ENCODE measurements around the gene ADORA2B. TPM values are rescaled to one million over a fixed set of nuclear protein-coding genes. Genes with fewer than 3 reads are reported as not detected.
"Not testable (repeated sequence)": the region's sequence is repeated elsewhere in the genome, so short reads cannot be mapped to it uniquely, and the experiment has no call there.

Gene ADORA2B
- total RNA-seq, 1 experiment from 2014 or later, result 1.5 TPM

GRCh38 chr17:15977894-15978293 lies 33.0 kb downstream of the ADORA2B start:
- H3K27me3 ChIP-seq (replicated peaks; ENCODE audit: control insufficient read depth, insufficient read depth, low read length), result no peaks in the 10 kb centered on the region
- no peaks in the 10 kb centered on the region for H3K4me1 ChIP-seq
- TF ChIP-seq, protein P1, sequence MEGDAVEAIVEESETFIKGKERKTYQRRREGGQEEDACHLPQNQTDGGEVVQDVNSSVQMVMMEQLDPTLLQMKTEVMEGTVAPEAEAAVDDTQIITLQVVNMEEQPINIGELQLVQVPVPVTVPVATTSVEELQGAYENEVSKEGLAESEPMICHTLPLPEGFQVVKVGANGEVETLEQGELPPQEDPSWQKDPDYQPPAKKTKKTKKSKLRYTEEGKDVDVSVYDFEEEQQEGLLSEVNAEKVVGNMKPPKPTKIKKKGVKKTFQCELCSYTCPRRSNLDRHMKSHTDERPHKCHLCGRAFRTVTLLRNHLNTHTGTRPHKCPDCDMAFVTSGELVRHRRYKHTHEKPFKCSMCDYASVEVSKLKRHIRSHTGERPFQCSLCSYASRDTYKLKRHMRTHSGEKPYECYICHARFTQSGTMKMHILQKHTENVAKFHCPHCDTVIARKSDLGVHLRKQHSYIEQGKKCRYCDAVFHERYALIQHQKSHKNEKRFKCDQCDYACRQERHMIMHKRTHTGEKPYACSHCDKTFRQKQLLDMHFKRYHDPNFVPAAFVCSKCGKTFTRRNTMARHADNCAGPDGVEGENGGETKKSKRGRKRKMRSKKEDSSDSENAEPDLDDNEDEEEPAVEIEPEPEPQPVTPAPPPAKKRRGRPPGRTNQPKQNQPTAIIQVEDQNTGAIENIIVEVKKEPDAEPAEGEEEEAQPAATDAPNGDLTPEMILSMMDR (IDR thresholded peaks at IDR 0.05; ENCODE audit: insufficient read depth in 1 of 2, low read depth in 1 of 2, low read length in 1 of 2, severe bottlenecking in 1 of 2, unreplicated experiment in 1 of 2), result no peak
- Mint-ChIP-seq H3K9me3 (ENCODE audit: unreplicated experiment) (no peaks in the 10 kb centered on the region), H3K4me1 (ENCODE audit: low read depth, unreplicated experiment) (no peaks in the 10 kb centered on the region), H3K36me3 (ENCODE audit: insufficient read depth, unreplicated experiment) (peaks cover 13% of the 10 kb centered on the region), H3K4me3 (ENCODE audit: unreplicated experiment) (no peak overlapping the region), H3K27ac (ENCODE audit: unreplicated experiment) (no peak overlapping the region), H3K27me3 (ENCODE audit: insufficient read depth, unreplicated experiment) (no peaks in the 10 kb centered on the region)
- CTCF ChIA-PET, result no interaction called here
- H3K9me3 ChIP-seq, result no peaks in the 10 kb centered on the region
- intact Hi-C loops (cut with micrococcal nuclease; ENCODE audit: unreplicated experiment), result no loop called here
- BruUV-seq (replicated peaks), result no TSS peak
- H3K36me3 ChIP-seq (ENCODE audit: control insufficient read depth, insufficient read depth, low read length), result no peaks in the 10 kb centered on the region
- POLR2A ChIA-PET, result no interaction called here
- H3K4me3 ChIP-seq (ENCODE audit: low read depth, low read length), result no peak overlapping the region
- DNase-seq, result no peak

DNA sequence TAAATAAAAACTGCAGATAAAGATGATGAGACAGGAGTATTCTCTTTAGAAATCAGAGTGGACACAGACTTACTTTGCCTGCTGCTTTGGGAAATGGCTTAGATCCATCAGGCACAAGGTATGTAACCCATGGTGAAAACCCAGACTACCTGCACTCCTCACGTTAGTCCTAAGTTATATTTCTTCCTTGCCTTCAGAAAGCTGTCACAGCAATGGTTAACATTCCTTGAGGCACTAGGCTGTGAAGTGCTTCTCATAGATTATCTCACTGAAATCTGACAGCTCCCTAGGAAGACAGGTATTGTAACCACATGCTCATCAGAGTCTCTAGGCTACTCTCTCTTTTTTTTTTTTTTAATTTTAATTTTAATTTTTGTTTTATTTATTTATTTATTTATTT lies 33.7 kb downstream of the ADORA2B start:
- CTCF ChIA-PET, result no interaction called here
- Histone ChIP-seq H3K4me3 (ENCODE audit: low read depth, low read length) (no peak overlapping the region), H3K9me3 (no peaks in the 10 kb centered on the region), H3K36me3 (ENCODE audit: control insufficient read depth, insufficient read depth, low read length) (no peaks in the 10 kb centered on the region), H3K4me1 (no peaks in the 10 kb centered on the region), H3K27me3 (replicated peaks; ENCODE audit: control insufficient read depth, insufficient read depth, low read length) (no peaks in the 10 kb centered on the region)
- intact Hi-C loops (cut with micrococcal nuclease; ENCODE audit: unreplicated experiment), result no loop called here
- no peak for DNase-seq
- Mint-ChIP-seq H3K27me3 (ENCODE audit: insufficient read depth, unreplicated experiment) (no peaks in the 10 kb centered on the region), H3K4me3 (ENCODE audit: unreplicated experiment) (no peak overlapping the region), H3K36me3 (ENCODE audit: insufficient read depth, unreplicated experiment) (peaks cover 13% of the 10 kb centered on the region), H3K27ac (ENCODE audit: unreplicated experiment) (no peak overlapping the region), H3K9me3 (ENCODE audit: unreplicated experiment) (no peaks in the 10 kb centered on the region), H3K4me1 (ENCODE audit: low read depth, unreplicated experiment) (no peaks in the 10 kb centered on the region)
- TF ChIP-seq, protein P1 (IDR thresholded peaks at IDR 0.05; ENCODE audit: insufficient read depth in 1 of 2, low read depth in 1 of 2, low read length in 1 of 2, severe bottlenecking in 1 of 2, unreplicated experiment in 1 of 2), result no peak
- POLR2A ChIA-PET, result no interaction called here
- no TSS peak for BruUV-seq (replicated peaks)

- H3K36me3 ChIP-seq (ENCODE audit: control insufficient read depth, insufficient read depth, low read length); BruUV-seq (replicated peaks); H3K27ac Mint-ChIP-seq (ENCODE audit: unreplicated experiment); DNase-seq; H3K4me3 ChIP-seq (ENCODE audit: low read depth, low read length); H3K9me3 ChIP-seq; H3K27me3 Mint-ChIP-seq (ENCODE audit: insufficient read depth, unreplicated experiment); H3K4me1 Mint-ChIP-seq (ENCODE audit: low read depth, unreplicated experiment); POLR2A ChIA-PET; H3K4me3 Mint-ChIP-seq (ENCODE audit: unreplicated experiment); intact Hi-C loops (cut with micrococcal nuclease; ENCODE audit: unreplicated experiment); H3K9me3 Mint-ChIP-seq (ENCODE audit: unreplicated experiment); H3K4me1 ChIP-seq; H3K27me3 ChIP-seq (replicated peaks; ENCODE audit: control insufficient read depth, insufficient read depth, low read length): not testable (repeated sequence)
- peaks cover 13% of the 10 kb centered on the region for H3K36me3 Mint-ChIP-seq (ENCODE audit: insufficient read depth, unreplicated experiment)
- CTCF ChIA-PET, result interaction anchor here (0.6 kb wide), 1 partner anchor 32 kb away, joined by 3 read pairs; no protein-coding TSS in a partner anchor
Observed at GRCh38 chr17:15979013-15979412, 34.1 kb downstream of the ADORA2B start.

DNA sequence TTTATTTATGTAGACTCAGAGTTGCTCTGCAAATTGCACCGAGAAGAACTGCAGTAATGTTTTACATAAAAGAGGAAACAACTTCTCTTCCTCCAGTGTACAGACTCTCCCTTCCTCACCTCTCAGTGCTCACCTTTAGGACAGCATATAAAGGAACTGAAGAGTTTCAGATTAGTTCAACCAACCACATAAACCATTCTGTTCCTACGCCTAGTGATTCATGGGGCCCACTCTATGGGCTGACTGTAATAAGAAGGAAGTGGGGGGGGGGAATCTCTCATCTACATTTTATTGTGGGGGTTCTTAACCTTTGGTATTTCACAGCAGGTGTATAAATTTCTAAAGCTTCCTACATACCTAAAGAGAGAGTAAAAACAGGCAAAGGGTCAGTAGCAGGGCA lies 36.3 kb downstream of the ADORA2B start:
- intact Hi-C loops (cut with micrococcal nuclease; ENCODE audit: unreplicated experiment), result no loop called here
- BruUV-seq (replicated peaks), result no TSS peak
- Histone ChIP-seq H3K9me3 (no peaks in the 10 kb centered on the region), H3K36me3 (ENCODE audit: control insufficient read depth, insufficient read depth, low read length) (no peaks in the 10 kb centered on the region), H3K27me3 (replicated peaks; ENCODE audit: control insufficient read depth, insufficient read depth, low read length) (no peaks in the 10 kb centered on the region), H3K4me3 (ENCODE audit: low read depth, low read length) (no peak overlapping the region), H3K4me1 (no peaks in the 10 kb centered on the region)
- DNase-seq, result no peak
- TF ChIP-seq, protein P1 (IDR thresholded peaks at IDR 0.05; ENCODE audit: insufficient read depth in 1 of 2, low read depth in 1 of 2, low read length in 1 of 2, severe bottlenecking in 1 of 2, unreplicated experiment in 1 of 2), result no peak
- H3K4me3 Mint-ChIP-seq (ENCODE audit: unreplicated experiment), result no peak overlapping the region
- peaks cover 14% of the 10 kb centered on the region for H3K36me3 Mint-ChIP-seq (ENCODE audit: insufficient read depth, unreplicated experiment)
- POLR2A ChIA-PET, result no interaction called here
- no peaks in the 10 kb centered on the region for H3K9me3 Mint-ChIP-seq (ENCODE audit: unreplicated experiment)
- no peaks in the 10 kb centered on the region for H3K4me1 Mint-ChIP-seq (ENCODE audit: low read depth, unreplicated experiment)
- no peak overlapping the region for H3K27ac Mint-ChIP-seq (ENCODE audit: unreplicated experiment)
- CTCF ChIA-PET, result no interaction called here
- no peaks in the 10 kb centered on the region for H3K27me3 Mint-ChIP-seq (ENCODE audit: insufficient read depth, unreplicated experiment)
